OCI-LY1 (cell line): ENCODE data around the gene TAGLN2.

ENCODE experiments used
- EZH2 ChIP-seq: fragments of 200-600 bp; sonication (generic), shearing (Covaris generic); IDR thresholded peaks from 2 replicates; pipeline ENCODE4 v1.8.0; 2017; ENCODE audit warnings: borderline replicate concordance, mixed run types, mild to moderate bottlenecking, antibody characterized with exemption, low read length, moderate library complexity, mixed read lengths
- TF ChIP-seq, protein P1 (sequence below): fragments of 200-600 bp; sonication (generic), shearing (Covaris generic); IDR thresholded peaks from 2 replicates; pipeline ENCODE4 v1.5.1; 2017; ENCODE audit warnings: mild to moderate bottlenecking, antibody characterized with exemption, low read length, moderate library complexity, mixed read lengths

DNA sequence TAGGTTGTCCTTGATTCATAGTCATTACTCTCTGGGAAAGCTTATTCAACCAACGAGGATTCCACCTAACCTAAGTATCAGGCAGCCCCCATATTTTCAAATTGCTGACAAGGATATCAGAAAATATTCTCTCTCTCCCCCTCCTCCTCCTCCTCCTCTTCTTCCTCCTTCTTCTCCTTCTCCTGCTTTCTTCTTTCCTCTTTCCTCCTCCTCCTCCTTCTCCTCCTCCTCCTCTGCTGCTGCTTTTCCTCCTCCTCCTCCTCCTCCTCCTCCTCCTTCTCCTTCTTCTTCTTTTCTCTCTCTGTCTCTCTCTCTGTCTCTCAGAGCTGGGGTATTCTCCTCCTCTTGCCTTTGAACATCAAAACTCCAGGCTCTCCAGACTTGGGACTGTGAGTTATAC, 22.6 kb upstream of the TAGLN2 start:
- TF ChIP-seq, protein P1, sequence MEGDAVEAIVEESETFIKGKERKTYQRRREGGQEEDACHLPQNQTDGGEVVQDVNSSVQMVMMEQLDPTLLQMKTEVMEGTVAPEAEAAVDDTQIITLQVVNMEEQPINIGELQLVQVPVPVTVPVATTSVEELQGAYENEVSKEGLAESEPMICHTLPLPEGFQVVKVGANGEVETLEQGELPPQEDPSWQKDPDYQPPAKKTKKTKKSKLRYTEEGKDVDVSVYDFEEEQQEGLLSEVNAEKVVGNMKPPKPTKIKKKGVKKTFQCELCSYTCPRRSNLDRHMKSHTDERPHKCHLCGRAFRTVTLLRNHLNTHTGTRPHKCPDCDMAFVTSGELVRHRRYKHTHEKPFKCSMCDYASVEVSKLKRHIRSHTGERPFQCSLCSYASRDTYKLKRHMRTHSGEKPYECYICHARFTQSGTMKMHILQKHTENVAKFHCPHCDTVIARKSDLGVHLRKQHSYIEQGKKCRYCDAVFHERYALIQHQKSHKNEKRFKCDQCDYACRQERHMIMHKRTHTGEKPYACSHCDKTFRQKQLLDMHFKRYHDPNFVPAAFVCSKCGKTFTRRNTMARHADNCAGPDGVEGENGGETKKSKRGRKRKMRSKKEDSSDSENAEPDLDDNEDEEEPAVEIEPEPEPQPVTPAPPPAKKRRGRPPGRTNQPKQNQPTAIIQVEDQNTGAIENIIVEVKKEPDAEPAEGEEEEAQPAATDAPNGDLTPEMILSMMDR, result no peak
- no peak for TF ChIP-seq EZH2
